ENCODE measurements around the gene SMARCB1. TPM values are rescaled to one million over a fixed set of nuclear protein-coding genes. Genes with fewer than 3 reads are reported as not detected.

The SMARCB1 gene
- polyA plus RNA-seq, 1 of the 3 experiments (the other 2 are of a cell fraction): 215 TPM

DNA sequence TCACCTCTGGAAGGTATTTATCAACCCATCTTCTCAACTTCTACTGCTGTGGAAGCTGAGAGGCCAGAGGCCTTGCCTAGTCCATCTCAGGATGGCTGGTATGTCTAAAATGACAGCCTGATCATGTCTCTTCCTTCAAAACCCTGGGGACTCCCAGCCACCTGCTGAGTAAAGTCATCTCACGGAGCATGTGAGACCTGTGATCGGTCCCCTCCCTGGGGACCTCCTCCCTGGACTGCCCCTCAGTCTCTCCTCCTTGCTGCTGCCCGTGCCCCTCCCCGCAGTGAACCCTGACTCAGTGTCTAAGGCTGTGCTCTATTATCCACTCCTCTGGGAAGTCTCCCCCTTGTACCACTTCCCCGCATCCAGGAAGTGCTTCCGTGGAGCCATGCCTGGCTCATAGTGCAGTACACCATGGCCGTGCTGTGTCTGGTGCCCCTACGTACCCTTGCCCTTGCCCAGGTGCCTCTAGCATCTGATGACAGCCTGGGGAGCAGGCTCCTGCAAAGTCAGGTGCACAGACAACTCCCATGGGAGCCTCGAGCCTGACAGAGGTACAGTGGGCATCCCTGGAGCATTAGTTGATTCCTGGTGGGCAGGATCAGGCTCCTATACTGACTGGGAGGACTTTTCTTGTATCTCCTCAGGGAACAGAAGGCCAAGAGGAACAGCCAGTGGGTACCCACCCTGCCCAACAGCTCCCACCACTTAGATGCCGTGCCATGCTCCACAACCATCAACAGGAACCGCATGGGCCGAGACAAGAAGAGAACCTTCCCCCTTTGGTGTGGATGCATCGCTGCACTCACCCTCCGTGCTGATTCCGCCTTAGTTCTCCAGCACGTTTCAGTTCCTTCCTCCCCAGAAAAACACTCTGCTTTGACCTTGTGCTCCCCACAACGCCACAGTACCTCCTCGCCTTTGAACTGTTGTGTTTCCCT is 13.8 kb downstream of the SMARCB1 start:
- no peak overlapping the region for H3K4me2 ChIP-seq
- H3K27ac ChIP-seq (ENCODE audit: low read depth in 2 of 2, low read length in 1 of 2): no peak overlapping the region
- no peaks in the 10 kb centered on the region for H3F3A ChIP-seq (replicated peaks; ENCODE audit: insufficient read depth)
- H2AFZ ChIP-seq (ENCODE audit: low read depth): no peak overlapping the region
- no peaks in the 10 kb centered on the region for H3K27me3 ChIP-seq (ENCODE audit: insufficient read depth)
- ChIA-PET CTCF (no interaction called here), POLR2A (no interaction called here)
- H3K4me1 ChIP-seq (ENCODE audit: control insufficient read depth in 1 of 2, insufficient read depth in 2 of 2, low read depth in 1 of 2, low read length in 1 of 2): no peaks in the 10 kb centered on the region
- DNase-seq: no peak
- H3K4me3 ChIP-seq (ENCODE audit: low read depth in 2 of 2, low read length in 1 of 2): no peak overlapping the region
- peaks cover 42 to 66% of the 10 kb centered on the region in 2 experiments for H3K36me3 ChIP-seq (replicated peaks in 1 of 2; ENCODE audit: control insufficient read depth in 1 of 2, insufficient read depth in 2 of 2, low read length in 1 of 2)
- 96% methylated on average over 17 of the region's 18 CpGs for WGBS (ENCODE audit: low lambda C conversion rate)
- no peak for TF ChIP-seq NRF1 (IDR thresholded peaks at IDR 0.05; ENCODE audit: low read depth, low read length)
- no peak for TF ChIP-seq FOXJ3 (CRISPR knock-in tag; IDR thresholded peaks at IDR 0.05)
- TF ChIP-seq, protein P1, sequence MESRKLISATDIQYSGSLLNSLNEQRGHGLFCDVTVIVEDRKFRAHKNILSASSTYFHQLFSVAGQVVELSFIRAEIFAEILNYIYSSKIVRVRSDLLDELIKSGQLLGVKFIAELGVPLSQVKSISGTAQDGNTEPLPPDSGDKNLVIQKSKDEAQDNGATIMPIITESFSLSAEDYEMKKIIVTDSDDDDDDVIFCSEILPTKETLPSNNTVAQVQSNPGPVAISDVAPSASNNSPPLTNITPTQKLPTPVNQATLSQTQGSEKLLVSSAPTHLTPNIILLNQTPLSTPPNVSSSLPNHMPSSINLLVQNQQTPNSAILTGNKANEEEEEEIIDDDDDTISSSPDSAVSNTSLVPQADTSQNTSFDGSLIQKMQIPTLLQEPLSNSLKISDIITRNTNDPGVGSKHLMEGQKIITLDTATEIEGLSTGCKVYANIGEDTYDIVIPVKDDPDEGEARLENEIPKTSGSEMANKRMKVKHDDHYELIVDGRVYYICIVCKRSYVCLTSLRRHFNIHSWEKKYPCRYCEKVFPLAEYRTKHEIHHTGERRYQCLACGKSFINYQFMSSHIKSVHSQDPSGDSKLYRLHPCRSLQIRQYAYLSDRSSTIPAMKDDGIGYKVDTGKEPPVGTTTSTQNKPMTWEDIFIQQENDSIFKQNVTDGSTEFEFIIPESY (IDR thresholded peaks at IDR 0.05; ENCODE audit: borderline replicate concordance, low read depth): no peak
- no peak for TF ChIP-seq YY1 (IDR thresholded peaks at IDR 0.05; ENCODE audit: low read depth)
- TF ChIP-seq, protein P2, sequence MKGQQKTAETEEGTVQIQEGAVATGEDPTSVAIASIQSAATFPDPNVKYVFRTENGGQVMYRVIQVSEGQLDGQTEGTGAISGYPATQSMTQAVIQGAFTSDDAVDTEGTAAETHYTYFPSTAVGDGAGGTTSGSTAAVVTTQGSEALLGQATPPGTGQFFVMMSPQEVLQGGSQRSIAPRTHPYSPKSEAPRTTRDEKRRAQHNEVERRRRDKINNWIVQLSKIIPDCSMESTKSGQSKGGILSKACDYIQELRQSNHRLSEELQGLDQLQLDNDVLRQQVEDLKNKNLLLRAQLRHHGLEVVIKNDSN (IDR thresholded peaks at IDR 0.05; ENCODE audit: borderline replicate concordance, low read depth): no peak
- TF ChIP-seq RAD21 (IDR thresholded peaks at IDR 0.05; ENCODE audit: low read length): no peak
- TF ChIP-seq, protein P3, sequence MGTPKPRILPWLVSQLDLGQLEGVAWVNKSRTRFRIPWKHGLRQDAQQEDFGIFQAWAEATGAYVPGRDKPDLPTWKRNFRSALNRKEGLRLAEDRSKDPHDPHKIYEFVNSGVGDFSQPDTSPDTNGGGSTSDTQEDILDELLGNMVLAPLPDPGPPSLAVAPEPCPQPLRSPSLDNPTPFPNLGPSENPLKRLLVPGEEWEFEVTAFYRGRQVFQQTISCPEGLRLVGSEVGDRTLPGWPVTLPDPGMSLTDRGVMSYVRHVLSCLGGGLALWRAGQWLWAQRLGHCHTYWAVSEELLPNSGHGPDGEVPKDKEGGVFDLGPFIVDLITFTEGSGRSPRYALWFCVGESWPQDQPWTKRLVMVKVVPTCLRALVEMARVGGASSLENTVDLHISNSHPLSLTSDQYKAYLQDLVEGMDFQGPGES (IDR thresholded peaks at IDR 0.05; ENCODE audit: low read depth, low read length): no peak
- TF ChIP-seq TEAD4 (IDR thresholded peaks at IDR 0.05; ENCODE audit: borderline replicate concordance, insufficient read depth): no peak
- no peak for TF ChIP-seq EP300 (IDR thresholded peaks at IDR 0.05; ENCODE audit: borderline replicate concordance in 1 of 2, low read depth in 1 of 2, low read length in 1 of 2)
- TF ChIP-seq, protein P4, sequence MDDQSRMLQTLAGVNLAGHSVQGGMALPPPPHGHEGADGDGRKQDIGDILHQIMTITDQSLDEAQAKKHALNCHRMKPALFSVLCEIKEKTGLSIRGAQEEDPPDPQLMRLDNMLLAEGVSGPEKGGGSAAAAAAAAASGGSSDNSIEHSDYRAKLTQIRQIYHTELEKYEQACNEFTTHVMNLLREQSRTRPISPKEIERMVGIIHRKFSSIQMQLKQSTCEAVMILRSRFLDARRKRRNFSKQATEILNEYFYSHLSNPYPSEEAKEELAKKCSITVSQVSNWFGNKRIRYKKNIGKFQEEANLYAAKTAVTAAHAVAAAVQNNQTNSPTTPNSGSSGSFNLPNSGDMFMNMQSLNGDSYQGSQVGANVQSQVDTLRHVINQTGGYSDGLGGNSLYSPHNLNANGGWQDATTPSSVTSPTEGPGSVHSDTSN (IDR thresholded peaks at IDR 0.05): no peak
- TF ChIP-seq, protein P5, sequence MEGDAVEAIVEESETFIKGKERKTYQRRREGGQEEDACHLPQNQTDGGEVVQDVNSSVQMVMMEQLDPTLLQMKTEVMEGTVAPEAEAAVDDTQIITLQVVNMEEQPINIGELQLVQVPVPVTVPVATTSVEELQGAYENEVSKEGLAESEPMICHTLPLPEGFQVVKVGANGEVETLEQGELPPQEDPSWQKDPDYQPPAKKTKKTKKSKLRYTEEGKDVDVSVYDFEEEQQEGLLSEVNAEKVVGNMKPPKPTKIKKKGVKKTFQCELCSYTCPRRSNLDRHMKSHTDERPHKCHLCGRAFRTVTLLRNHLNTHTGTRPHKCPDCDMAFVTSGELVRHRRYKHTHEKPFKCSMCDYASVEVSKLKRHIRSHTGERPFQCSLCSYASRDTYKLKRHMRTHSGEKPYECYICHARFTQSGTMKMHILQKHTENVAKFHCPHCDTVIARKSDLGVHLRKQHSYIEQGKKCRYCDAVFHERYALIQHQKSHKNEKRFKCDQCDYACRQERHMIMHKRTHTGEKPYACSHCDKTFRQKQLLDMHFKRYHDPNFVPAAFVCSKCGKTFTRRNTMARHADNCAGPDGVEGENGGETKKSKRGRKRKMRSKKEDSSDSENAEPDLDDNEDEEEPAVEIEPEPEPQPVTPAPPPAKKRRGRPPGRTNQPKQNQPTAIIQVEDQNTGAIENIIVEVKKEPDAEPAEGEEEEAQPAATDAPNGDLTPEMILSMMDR (IDR thresholded peaks at IDR 0.05): no peak
- TF ChIP-seq, protein P6, sequence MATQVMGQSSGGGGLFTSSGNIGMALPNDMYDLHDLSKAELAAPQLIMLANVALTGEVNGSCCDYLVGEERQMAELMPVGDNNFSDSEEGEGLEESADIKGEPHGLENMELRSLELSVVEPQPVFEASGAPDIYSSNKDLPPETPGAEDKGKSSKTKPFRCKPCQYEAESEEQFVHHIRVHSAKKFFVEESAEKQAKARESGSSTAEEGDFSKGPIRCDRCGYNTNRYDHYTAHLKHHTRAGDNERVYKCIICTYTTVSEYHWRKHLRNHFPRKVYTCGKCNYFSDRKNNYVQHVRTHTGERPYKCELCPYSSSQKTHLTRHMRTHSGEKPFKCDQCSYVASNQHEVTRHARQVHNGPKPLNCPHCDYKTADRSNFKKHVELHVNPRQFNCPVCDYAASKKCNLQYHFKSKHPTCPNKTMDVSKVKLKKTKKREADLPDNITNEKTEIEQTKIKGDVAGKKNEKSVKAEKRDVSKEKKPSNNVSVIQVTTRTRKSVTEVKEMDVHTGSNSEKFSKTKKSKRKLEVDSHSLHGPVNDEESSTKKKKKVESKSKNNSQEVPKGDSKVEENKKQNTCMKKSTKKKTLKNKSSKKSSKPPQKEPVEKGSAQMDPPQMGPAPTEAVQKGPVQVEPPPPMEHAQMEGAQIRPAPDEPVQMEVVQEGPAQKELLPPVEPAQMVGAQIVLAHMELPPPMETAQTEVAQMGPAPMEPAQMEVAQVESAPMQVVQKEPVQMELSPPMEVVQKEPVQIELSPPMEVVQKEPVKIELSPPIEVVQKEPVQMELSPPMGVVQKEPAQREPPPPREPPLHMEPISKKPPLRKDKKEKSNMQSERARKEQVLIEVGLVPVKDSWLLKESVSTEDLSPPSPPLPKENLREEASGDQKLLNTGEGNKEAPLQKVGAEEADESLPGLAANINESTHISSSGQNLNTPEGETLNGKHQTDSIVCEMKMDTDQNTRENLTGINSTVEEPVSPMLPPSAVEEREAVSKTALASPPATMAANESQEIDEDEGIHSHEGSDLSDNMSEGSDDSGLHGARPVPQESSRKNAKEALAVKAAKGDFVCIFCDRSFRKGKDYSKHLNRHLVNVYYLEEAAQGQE (IDR thresholded peaks at IDR 0.05; ENCODE audit: low read depth, low read length): no peak
- no peak for TF ChIP-seq RCOR1 (IDR thresholded peaks at IDR 0.05; ENCODE audit: low read length)
- no peak for TF ChIP-seq TAF1 (IDR thresholded peaks at IDR 0.05; ENCODE audit: borderline replicate concordance, low read depth, low read length)
- TF ChIP-seq GATA2 (CRISPR knock-in tag; IDR thresholded peaks at IDR 0.05): no peak
- no peak for TF ChIP-seq RFX5 (IDR thresholded peaks at IDR 0.05; ENCODE audit: low read length)
- TF ChIP-seq NFIC (IDR thresholded peaks at IDR 0.05; ENCODE audit: borderline replicate concordance): no peak
- H3K9ac ChIP-seq: no peak overlapping the region
- 0 out of 2 replicates have a peak, but pooled peaks cover 2% of the 10 kb centered on the region for H3K79me2 ChIP-seq (ENCODE audit: insufficient read depth)
- H3K9me3 ChIP-seq: no peaks in the 10 kb centered on the region
- no peaks in the 10 kb centered on the region for H3K9me2 ChIP-seq
- no peaks in the 10 kb centered on the region for H4K20me1 ChIP-seq (ENCODE audit: insufficient read depth)

Measured in SK-N-SH (cell line).